CD4-positive, alpha-beta T cell treated with Interleukin-17A for 1 hour (primary cell): ENCODE data around the gene HSP90B1.

Source experiments
- DNase-seq: peaks from one replicate; pipeline ENCODE4 v3.0.0-alpha.2; 2020

HSP90B1 gene

GRCh38 chr12:103978384-103978982 lies 48.3 kb downstream of the HSP90B1 start:
- no peak for DNase-seq

- no peak for DNase-seq
These were observed 56.6 kb downstream of the HSP90B1 start for GRCh38 chr12:103986829-103987228.

GRCh38 chr12:103994235-103994634 lies 64.0 kb downstream of the HSP90B1 start:
- no peak for DNase-seq

GRCh38 chr12:103996595-103996994 lies 66.4 kb downstream of the HSP90B1 start:
- no peak for DNase-seq

- DNase-seq = no peak
These were observed 67.2 kb downstream of the HSP90B1 start for GRCh38 chr12:103997286-103997900.
